NCI-H226 (cell line): Measurements from ENCODE around the gene EFHC1.
A peak's percentile ranks its signal among the peaks of the same experiment; 100 is the strongest.
"Not testable (repeated sequence)": the region's sequence is repeated elsewhere in the genome, so short reads cannot be mapped to it uniquely, and the experiment has no call there.

ENCODE experiments used
- DNase-seq: peaks from one replicate; pipeline ENCODE4 v3.0.0-alpha.2; 2015

Gene EFHC1

DNA sequence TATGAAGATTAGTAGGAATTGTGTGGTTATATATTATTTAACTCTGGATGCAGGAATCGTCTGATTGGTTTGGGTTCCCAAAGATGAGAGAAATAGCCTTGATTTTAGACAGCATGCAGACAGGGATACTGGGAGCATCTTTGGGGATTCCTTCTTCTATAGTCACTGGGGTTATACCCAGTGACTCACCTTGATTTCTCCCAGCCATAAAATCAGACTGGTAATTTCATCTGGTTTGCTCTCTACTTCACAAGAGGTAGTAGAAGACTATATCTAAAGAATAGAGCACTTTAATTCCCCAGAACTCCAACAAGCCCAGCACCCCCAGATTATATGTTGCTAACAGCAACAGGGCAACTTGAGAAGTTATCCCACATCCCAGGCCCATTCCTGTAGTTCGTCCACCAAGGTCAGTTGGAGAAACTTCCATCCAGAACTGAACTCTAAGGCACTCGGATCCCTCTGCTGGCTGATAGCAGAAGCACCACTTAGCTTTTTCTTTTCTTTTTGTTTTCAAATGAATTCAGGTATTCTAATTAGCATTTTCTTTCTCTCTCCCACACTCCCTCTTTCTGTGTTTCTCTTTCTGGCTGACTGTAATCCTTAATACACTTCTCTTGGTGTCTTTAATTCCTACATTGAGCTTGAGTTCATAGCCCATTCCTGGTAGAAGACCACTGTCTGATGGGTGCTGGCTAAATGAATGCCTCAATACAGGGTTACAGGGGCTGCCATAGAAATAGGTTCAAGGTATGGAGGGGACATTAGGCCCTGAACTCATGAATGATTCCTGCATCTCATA, 20.4 kb upstream of the EFHC1 start:
- peak; percentile 39 for DNase-seq

- DNase-seq, result no peak
Observed at GRCh38 chr6:52400313-52401041, 19.7 kb upstream of the EFHC1 start.

DNA sequence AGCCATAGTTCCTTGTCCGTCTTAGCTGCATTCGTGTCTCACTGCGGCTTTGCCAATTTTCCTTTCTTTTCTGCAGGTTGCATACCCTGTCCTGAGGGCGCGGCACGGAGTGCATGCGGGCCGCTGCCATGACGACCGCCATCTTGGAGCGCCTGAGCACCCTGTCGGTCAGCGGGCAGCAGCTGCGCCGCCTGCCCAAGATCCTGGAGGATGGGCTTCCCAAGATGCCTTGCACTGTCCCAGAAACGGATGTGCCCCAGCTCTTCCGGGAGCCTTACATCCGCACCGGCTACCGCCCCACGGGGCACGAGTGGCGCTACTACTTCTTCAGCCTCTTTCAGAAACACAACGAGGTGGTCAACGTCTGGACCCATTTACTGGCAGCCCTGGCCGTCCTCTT, 17.1 kb upstream of the EFHC1 start:
- DNase-seq, result no peak

GRCh38 chr6:52403627-52404026, 16.5 kb upstream of the EFHC1 start:
- DNase-seq, result no peak

DNA sequence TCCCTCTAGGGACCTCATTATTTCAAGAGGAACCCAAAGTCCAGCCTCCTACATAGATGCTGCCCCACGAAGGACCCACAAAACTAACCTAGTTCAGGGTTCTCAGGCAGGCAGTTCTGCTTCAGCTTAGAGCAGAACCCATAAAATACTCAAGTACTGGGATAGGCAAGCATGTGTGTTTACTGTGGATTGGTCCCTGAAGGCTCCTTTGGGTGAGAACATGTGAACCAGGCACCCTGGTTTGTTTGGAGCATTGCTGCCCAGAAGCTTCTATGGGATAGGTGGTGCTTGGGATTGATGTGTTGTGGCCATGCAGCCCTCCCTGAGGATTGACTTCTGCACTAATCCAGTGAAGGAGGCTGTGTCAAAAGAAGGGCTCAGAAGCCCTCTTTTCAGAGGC, 14.9 kb upstream of the EFHC1 start:
- no peak for DNase-seq

DNA sequence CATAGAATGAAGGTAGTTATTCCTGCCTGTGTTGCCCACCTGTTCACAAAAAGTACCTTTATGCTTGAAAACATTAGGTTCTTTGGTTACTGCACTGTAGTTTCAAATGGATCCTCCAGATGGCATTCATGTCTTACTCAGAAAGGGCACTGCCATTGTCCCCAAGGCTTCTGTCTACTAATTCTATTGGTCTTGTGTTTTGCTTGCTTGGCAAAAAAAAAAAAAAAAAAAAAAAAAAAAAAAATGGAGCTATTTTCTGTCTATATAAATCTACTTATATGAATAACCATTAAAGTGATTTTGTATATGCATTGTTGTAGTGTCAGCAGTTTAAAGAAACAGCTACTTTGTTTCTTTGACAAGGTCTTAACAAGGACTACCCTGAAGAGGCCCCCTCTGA, 12.7 kb upstream of the EFHC1 start:
- peak; percentile 24 for DNase-seq

DNA sequence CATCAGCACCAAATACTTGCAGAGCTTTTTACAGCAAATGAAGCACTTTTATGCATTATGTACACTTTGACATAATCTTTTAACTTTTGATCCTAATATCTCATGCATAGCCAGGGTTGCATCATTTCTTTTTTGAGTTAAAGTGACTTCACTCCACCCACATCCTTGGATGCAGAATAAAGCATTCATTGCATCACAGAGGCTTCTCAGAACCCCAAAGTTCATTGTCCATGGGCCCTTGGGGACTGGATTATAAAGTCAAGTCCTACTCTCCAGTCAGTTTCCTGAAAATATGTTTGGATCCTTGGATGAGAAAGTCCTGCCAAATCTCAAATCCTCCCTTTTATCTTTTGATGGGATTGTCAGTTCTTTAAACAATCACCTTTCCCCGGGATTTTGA, 10.6 kb upstream of the EFHC1 start:
- DNase-seq, result no peak

GRCh38 chr6:52410979-52411378, 9.2 kb upstream of the EFHC1 start:
- no peak for DNase-seq

DNA sequence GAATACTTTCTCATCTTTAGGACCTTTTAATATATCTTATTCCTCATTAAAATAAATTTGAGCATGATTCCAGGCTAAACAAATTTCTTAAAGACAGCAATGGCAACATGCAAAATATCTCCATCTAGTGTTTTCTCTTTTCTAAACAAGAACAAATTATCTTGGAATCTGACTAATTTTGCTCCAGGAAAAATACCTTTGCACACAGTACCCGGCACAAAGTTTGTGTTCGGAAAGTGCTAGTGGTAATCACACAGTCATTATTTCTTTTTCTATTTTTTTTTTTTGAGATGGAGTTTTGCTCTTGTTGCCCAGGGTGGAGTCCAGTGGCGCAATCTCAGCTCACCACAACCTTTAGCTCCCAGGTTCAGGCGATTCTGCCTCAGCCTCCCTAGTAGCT, 8.2 kb upstream of the EFHC1 start:
- no peak for DNase-seq

- no peak for DNase-seq
Observed at GRCh38 chr6:52415333-52415732, 4.8 kb upstream of the EFHC1 start.

GRCh38 chr6:52415917-52416628, 4.1 kb upstream of the EFHC1 start:
- DNase-seq, result no peak

GRCh38 chr6:52416629-52417151, 3.5 kb upstream of the EFHC1 start:
- peak; percentile 48 for DNase-seq

GRCh38 chr6:52417675-52418111, 2.4 kb upstream of the EFHC1 start:
- DNase-seq, result peak; percentile 22

DNA sequence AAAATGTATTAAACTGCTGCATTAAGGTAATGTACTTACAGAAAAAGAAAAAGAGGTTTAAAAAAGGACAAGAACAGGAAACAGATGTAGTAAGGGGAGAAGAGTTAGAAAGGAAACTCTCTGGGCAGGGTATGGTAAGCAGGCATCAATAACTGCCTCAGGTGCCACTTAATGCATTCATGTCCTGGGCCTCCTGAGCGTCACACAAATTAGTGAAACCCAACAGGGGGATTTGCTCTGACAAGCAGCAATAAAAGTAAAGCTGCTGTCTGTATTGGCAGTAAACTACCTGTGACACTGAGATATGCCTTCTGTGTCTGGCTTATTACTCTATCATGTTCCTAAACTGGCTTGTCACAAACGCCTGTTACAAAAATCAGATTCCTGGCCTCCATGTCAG, 1.5 kb upstream of the EFHC1 start:
- DNase-seq, result no peak

- no peak for DNase-seq
Observed at GRCh38 chr6:52420668-52421358, 671 bp downstream of the EFHC1 start.

GRCh38 chr6:52422156-52422555, 2.0 kb downstream of the EFHC1 start:
- DNase-seq, result no peak

GRCh38 chr6:52423448-52423847, 3.3 kb downstream of the EFHC1 start:
- DNase-seq, result no peak

DNA sequence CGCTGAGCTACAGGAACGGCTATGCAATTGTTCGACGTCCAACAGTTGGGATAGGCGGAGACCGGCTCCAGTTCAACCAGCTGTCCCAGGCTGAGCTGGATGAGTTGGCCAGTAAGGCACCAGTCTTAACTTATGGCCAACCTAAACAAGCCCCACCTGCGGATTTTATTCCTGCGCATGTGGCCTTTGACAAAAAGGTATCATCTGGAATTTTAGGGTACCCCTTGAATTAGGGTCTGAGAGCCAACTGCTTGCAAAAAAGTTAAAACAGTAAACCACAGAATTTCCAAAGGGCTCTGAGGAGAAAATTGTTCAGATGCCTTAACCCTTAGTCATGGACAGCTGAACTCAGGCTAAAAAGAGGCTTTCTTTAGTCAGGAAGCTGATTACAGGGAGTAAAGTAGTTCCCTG, 3.8 kb downstream of the EFHC1 start:
- DNase-seq, result peak; percentile 90

DNA sequence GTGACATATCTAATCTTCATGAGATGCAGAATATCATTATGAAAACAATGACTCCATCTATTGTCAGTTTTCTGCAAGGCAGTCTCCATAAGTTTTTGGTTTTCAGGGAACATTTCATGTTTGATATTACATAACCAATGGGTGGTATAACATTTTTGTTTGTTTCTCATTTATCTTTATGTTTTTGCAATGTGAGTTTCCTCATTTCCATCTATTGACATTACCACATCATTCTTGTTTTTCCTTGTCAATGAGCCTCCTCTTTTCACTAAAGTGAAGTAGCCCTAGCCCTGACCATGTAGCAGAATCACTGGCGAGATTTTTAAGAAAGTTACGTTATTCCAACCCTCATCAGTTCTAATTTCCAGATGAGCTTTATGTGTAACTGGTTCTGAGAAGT, 4.4 kb downstream of the EFHC1 start:
- DNase-seq, result peak; percentile 9

GRCh38 chr6:52426667-52427066, 6.5 kb downstream of the EFHC1 start:
- DNase-seq, result no peak

DNA sequence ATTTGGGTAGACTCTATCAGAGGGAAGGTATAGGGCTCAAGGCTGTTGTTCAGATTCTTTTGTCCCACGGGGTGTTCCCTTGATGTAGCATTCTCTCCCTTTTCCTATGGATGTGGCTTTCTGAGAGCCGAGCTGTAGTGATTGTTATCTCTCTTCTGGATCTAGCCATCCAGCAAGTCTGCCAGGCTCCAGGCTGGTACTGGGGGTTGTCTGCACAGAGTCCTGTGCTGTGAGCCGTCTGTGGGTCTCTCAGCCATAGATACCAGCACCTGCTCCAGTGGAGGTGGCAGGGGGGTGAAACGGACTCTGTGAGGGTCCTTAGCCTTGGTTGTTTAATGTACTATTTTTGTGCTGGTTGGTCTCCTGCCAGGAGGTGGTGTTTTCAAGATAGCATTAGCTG, 13.2 kb downstream of the EFHC1 start:
- DNase-seq, result not testable (repeated sequence)

GRCh38 chr6:52435345-52435744, 15.2 kb downstream of the EFHC1 start:
- DNase-seq, result no peak

DNA sequence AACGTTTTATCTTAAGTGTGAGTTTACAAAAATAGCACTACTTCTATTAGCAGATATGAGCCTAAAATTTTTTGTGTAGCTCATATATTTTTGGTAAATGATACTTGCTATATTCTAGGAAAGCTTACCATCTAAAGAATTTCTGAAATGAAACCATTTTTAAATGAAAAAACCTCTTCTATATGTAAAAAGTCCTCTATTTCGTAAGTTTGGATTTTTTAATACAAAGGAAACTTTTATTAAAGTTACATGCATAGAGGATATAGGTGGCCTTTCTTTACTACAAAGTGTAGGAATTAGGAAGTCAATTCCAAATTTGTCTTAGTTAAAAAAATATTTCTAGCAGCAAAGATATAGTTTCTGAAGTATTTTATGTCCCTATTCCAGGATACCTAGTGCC, 18.8 kb downstream of the EFHC1 start:
- DNase-seq, result no peak
